SK-N-MC (cell line): ENCODE data around the gene VPS54.

Experiments
- EZH2 ChIP-seq: fragments of 200-600 bp; sonication (generic); IDR thresholded peaks from one replicate; pipeline ENCODE4 v1.6.1; 2017; ENCODE audit warnings: antibody characterized with exemption
- POLR2AphosphoS5 ChIP-seq: IDR thresholded peaks from 2 replicates; pipeline ENCODE4 v1.6.1; 2012; ENCODE audit warnings: mild to moderate bottlenecking, low read depth, low read length, borderline replicate concordance

DNA sequence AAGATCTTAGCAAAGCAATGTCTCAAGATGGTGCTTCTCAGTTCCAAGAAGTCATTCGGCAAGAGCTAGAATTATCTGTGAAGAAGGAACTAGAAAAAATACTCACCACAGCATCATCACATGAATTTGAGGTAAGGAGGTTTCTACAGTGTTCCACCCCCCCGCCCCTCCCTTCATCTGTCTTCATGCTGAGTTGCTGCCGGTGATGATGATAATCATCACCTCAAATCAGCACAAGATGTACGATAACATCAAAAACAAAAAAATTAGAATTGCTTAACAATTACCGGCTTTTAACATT lies 163.0 kb downstream of the VPS54 start:
- TF ChIP-seq POLR2AphosphoS5 (no peak), EZH2 (no peak)
